CD4-positive, alpha-beta T cell treated with Interleukin-21 for 1 hour (primary cell): Measurements from ENCODE around the gene CPA4.
A peak's percentile ranks its signal among the peaks of the same experiment; 100 is the strongest.

Source experiments
- DNase-seq: peaks from one replicate; pipeline ENCODE4 v3.0.0-alpha.2; 2020

Gene CPA4

DNA sequence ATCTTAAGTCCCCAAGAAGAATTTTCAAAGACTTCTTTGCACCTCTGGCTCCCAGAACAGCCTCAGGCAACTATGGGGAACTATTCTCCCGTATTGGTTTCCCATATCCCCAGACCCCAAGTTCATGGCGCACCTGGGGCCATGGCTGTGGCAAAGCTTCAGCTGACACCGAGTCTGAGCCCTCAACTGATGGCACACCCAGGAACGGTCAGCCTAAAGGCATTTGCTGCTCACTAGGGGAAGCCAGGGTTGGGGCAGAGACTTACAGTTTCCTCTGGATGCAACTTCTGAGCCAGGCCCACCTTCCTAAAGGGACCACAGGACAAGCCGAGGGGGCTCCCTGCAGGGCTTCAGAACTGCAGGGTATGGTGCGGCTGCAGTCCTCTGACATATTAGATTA, 73.6 kb downstream of the CPA4 start:
- no peak for DNase-seq

DNA sequence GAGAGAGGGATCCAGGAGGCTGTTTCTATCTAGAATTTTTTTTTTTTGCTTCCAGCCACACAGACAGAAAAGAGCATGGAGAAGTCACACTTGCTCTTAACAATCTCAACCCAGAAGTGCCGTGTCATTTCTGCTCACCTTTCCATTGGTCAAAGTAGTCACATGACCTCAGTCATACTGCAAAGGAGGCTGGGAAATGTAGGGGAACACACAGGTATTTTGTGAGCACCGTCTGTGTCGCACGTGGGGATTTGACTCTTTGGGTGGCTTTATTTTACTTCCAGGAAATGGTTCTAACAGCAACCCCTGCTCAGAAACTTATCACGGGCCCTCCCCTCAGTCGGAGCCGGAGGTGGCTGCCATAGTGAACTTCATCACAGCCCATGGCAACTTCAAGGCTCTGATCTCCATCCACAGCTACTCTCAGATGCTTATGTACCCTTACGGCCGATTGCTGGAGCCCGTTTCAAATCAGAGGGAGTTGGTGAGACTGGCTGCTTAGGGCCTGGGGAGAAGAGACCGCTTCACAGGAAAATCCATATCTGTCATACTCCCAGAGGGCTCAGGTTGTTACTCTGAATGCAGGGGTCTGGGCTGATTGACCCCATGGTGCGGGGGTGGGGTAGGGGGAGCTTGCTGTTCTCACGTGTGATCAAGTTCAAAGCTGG, 74.3 kb downstream of the CPA4 start:
- peak; percentile 51 for DNase-seq

DNA sequence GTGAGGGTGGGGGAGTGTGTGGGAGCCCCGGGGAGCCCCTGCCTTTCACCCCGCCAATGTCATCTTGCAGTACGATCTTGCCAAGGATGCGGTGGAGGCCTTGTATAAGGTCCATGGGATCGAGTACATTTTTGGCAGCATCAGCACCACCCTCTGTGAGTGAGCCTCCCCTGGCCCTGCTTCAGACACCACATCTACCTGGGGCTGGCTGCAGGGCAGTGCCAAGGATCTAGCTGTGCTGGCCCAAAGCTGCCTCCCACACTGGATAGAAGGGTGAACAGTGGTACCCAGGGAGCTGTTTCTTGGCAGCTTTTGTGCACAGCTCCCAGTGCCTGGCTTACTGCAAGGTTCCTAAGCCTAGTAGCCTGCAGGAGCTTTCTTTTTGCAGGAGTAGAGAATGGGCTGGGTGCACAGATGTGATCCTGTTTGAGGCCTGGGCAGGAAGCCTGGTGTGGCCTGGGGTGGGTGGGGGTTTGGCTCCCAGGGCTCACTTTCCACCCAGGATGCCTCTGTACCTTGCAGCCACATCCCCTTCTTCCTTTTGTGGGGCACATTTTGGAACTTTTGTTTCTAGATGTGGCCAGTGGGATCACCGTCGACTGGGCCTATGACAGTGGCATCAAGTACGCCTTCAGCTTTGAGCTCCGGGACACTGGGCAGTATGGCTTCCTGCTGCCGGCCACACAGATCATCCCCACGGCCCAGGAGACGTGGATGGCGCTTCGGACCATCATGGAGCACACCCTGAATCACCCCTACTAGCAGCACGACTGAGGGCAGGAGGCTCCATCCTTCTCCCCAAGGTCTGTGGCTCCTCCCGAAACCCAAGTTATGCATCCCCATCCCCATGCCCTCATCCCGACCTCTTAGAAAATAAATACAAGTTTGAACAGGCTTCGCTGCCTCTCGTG, 75.1 kb downstream of the CPA4 start:
- DNase-seq: no peak

DNA sequence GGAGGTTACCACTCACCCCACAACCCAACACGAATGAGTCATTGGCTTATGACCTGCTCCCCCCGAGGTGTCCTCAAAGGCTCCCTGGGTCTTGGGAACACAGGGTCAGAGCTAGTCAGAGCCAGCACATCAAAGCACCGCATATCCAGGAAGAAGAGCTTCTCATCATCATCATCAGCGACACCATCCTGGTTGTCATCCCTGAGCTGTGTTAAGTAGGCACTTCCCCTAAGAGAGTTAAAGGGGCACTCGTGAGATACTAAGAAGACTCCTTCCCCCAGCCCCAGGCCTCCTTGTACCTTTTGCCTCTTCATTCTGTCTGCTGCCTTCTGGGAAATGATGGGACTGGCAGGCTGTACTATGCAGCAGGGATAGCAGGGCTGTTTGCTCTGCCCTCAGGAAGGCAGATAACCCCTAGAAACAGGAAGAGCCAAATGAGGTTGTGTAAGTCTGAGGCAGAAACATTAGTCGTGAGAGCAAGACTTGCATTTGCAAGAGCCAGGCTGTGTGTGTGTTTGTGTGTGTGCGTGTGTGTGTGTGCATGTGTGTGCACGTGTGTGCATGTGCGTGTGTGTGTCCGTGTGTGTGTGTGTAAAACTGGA, 76.2 kb downstream of the CPA4 start:
- DNase-seq: no peak

DNA sequence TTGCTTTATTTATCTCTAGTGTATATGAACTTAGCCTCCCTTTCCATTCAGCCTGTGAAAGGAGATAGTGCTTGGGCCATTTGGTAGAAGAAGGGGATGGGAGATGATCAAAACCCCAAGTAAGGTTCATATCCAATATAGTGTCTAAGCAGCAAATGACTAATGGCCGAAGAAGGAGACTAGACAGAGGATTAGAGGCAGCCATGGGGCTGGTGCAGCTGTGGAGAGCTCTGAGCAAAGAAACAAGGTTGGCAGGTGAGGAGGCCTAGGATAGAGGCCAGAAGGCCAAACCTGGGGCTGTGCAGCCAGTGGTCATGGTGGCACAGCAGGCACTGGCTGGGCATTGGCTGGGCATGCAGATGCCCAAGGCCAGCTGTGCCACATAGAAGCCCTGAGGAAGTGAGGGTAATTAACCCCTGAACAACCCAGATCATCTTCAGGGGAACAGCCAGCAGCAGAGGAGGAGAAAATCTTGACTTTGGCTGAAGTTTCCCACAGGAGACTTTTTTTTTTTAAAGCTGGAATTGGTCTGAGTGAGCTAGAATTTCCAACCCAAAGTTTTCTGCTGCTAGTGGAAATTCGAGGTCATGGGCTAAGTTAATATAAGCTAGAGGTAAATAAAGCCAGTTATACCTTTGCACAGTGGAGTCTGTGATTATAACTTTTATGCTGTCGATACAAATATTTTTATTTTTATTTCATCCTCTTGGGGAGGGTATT, 77.0 kb downstream of the CPA4 start:
- no peak for DNase-seq

DNA sequence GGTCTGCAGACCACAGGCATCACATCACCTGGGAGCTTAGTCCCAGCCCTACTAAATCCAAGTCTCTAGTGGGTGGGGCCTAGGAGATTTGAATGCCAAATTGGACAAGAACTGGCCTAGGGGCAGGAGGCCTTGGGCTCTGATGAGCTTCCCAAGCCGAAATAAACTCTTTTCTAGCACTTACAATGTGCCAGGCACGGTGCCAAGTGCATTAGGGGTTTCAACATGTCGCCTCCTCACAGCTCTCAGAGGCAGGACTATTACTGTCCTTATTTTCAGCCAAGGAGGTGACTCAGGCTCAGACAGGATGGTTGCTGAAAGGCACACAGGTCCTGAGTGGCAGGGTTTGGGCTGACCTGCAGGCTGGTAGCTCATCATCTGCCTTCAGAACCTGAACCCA, 78.1 kb downstream of the CPA4 start:
- DNase-seq: no peak

DNA sequence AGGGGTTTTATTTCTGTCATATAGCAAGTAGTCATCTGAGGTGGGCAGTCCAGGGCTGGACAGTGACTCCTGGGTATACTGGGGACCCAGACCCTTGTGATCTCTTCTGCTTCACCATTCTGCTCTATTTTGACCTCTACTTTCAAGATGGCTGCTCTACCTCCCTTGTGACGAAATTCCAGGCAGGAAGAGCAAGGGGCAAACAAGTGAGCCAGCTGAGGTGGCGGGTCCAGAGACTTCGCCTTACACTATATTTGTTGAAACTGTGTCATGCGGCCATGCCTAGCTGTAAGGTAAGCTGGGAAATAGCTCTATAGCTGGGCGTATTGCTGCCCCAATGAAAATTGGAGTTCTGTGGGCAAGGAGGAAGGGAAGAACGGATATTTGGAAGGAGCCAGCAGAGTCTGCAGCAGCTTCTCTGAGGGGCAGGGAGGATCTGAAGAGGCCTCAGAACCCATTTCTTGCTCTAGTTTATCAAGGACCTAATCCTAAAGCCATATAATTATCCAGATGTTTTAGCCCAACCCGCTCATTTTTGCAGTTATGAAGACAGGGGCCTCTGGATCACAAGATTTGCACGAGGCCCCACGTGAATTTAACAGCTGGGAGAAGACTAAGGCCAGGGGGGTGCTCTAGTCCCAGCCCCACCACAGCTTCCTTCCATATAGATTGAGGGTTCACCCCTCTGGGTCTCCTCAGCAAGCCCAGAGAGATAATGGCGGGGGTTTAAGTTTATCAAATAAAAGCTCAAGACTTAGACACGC, 79.6 kb downstream of the CPA4 start:
- no peak for DNase-seq
